ENCODE results near the gene RNF126.
A peak's percentile ranks its signal among the peaks of the same experiment; 100 is the strongest.

RNF126 gene

DNA sequence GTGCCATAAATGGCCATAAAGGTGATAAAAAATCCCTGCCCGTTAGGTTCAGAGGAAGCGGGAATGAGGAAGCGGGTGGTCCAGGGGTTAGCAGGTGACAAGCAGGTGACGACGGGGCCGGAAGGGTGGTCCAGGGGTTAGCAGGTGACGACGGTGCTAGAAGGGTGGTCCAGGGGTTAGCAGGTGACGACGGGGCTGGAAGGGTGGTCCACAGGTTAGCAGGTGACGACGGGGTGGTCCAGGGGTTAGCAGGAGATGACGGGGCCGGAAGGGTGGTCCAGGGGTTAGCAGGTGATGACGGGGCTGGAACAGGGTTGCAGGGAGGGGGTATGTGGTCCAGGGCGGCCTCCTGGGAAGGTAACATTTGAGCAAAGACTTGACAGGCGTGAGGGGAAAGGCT, 26.0 kb upstream of the RNF126 start:
- peaks cover 0 to 4% of the 10 kb centered on the region in 2 donors for H3K9me3 ChIP-seq (replicated peaks in 1 of 2; ENCODE audit: control insufficient read depth in 2 of 2, insufficient read depth in 1 of 2, low read depth in 1 of 2, low read length in 2 of 2)
- H2BK15ac ChIP-seq (ENCODE audit: low read length): peak overlapping the region; percentile 67
- H2AK5ac ChIP-seq (ENCODE audit: low read depth, low read length): peak overlapping the region; percentile 84
- H4K91ac ChIP-seq (ENCODE audit: low read depth, low read length, poor library complexity): no peak overlapping the region
- WGBS, 2 donors (ENCODE audit: extremely low coverage in 2 of 2, insufficient read length in 2 of 2, insufficient replicate concordance in 1 of 2): no CpG with 5 or more reads among the region's 17 CpGs
- no peak overlapping the region for H3K27ac ChIP-seq (replicated peaks; ENCODE audit: low read length)
- no peak overlapping the region for H3K4me2 ChIP-seq (ENCODE audit: insufficient read depth, low read length, poor library complexity, severe bottlenecking)
- H3K18ac ChIP-seq (ENCODE audit: low read length): no peak overlapping the region
- H3K14ac ChIP-seq (ENCODE audit: low read length): no peak overlapping the region
- H3K27me3 ChIP-seq (ENCODE audit: control insufficient read depth in 3 of 3, insufficient read depth in 3 of 3, low read depth in 1 of 3, low read length in 3 of 3): no peaks in the 10 kb centered on the region
- H3K4me1 ChIP-seq (ENCODE audit: control insufficient read depth in 2 of 2, insufficient read depth in 1 of 2, low read depth in 1 of 2, low read length in 2 of 2): no peaks in the 10 kb centered on the region
- no peak overlapping the region for H2BK5ac ChIP-seq (ENCODE audit: low read length)
- no peak overlapping the region for H3K9ac ChIP-seq (ENCODE audit: low read depth, low read length, poor library complexity)
- H3K36me3 ChIP-seq (replicated peaks in 1 of 2; ENCODE audit: control insufficient read depth in 2 of 2, insufficient read depth in 2 of 2, low read length in 2 of 2): no peaks in the 10 kb centered on the region
- no peak for DNase-seq (ENCODE audit: low spot score)
- H4K8ac ChIP-seq (ENCODE audit: low read depth, low read length): no peak overlapping the region
- no peak overlapping the region for H2BK12ac ChIP-seq (ENCODE audit: low read length)
- H3K4ac ChIP-seq (ENCODE audit: low read length): no peak overlapping the region
- no peak overlapping the region for H2AFZ ChIP-seq (ENCODE audit: low read length)
- H3K4me3 ChIP-seq (ENCODE audit: low read length in 2 of 2): no peak overlapping the region
- H3K23ac ChIP-seq (ENCODE audit: low read depth, low read length, poor library complexity): peak overlapping the region; percentile 73
- H2BK120ac ChIP-seq (ENCODE audit: low read depth, low read length): no peak overlapping the region
- H3K79me1 ChIP-seq (ENCODE audit: low read depth, low read length): no peaks in the 10 kb centered on the region

GRCh38 chr19:688214-688613, 25.2 kb upstream of the RNF126 start:
- no peak overlapping the region for H2BK15ac ChIP-seq (ENCODE audit: low read length)

GRCh38 chr19:687569-688166, 24.7 kb upstream of the RNF126 start:
- Histone ChIP-seq H3K14ac (ENCODE audit: low read length) (peak overlapping the region; percentile 9), H3K27ac (replicated peaks; ENCODE audit: low read length) (no peak overlapping the region), H3K27me3 (ENCODE audit: control insufficient read depth in 3 of 3, insufficient read depth in 3 of 3, low read depth in 1 of 3, low read length in 3 of 3) (no peaks in the 10 kb centered on the region), H2AFZ (ENCODE audit: low read length) (no peak overlapping the region), H3K23ac (ENCODE audit: low read depth, low read length, poor library complexity) (no peak overlapping the region), H3K18ac (ENCODE audit: low read length) (peak overlapping the region; percentile 27), H3K4me2 (ENCODE audit: insufficient read depth, low read length, poor library complexity, severe bottlenecking) (no peak overlapping the region), H2BK120ac (ENCODE audit: low read depth, low read length) (no peak overlapping the region), H3K36me3 (replicated peaks in 1 of 2; ENCODE audit: control insufficient read depth in 2 of 2, insufficient read depth in 2 of 2, low read length in 2 of 2) (no peaks in the 10 kb centered on the region), H4K91ac (ENCODE audit: low read depth, low read length, poor library complexity) (no peak overlapping the region), H3K9ac (ENCODE audit: low read depth, low read length, poor library complexity) (no peak overlapping the region), H3K79me1 (ENCODE audit: low read depth, low read length) (no peaks in the 10 kb centered on the region), H2BK15ac (ENCODE audit: low read length) (no peak overlapping the region), H2BK12ac (ENCODE audit: low read length) (no peak overlapping the region), H4K8ac (ENCODE audit: low read depth, low read length) (no peak overlapping the region), H3K4ac (ENCODE audit: low read length) (no peak overlapping the region), H3K4me1 (ENCODE audit: control insufficient read depth in 2 of 2, insufficient read depth in 1 of 2, low read depth in 1 of 2, low read length in 2 of 2) (no peaks in the 10 kb centered on the region), H3K4me3 (ENCODE audit: low read length in 2 of 2) (no peak overlapping the region), H2BK5ac (ENCODE audit: low read length) (peak overlapping the region; percentile 66), H3K9me3 (replicated peaks in 1 of 2; ENCODE audit: control insufficient read depth in 2 of 2, insufficient read depth in 1 of 2, low read depth in 1 of 2, low read length in 2 of 2) (peaks cover 0 to 4% of the 10 kb centered on the region in 2 donors), H2AK5ac (ENCODE audit: low read depth, low read length) (no peak overlapping the region)
- no CpG with 5 or more reads among the region's 11 CpGs for WGBS, 2 donors (ENCODE audit: extremely low coverage in 2 of 2, insufficient read length in 2 of 2, insufficient replicate concordance in 1 of 2)
- no peak for DNase-seq (ENCODE audit: low spot score)

More at GRCh38 chr19:688214-688613, 25.2 kb upstream of the RNF126 start:
- Histone ChIP-seq H4K8ac (ENCODE audit: low read depth, low read length) (no peak overlapping the region), H2BK5ac (ENCODE audit: low read length) (no peak overlapping the region), H3K9me3 (replicated peaks in 1 of 2; ENCODE audit: control insufficient read depth in 2 of 2, insufficient read depth in 1 of 2, low read depth in 1 of 2, low read length in 2 of 2) (peaks cover 0 to 4% of the 10 kb centered on the region in 2 donors), H3K4me1 (ENCODE audit: control insufficient read depth in 2 of 2, insufficient read depth in 1 of 2, low read depth in 1 of 2, low read length in 2 of 2) (no peaks in the 10 kb centered on the region), H3K27me3 (ENCODE audit: control insufficient read depth in 3 of 3, insufficient read depth in 3 of 3, low read depth in 1 of 3, low read length in 3 of 3) (no peaks in the 10 kb centered on the region), H2AFZ (ENCODE audit: low read length) (no peak overlapping the region), H3K14ac (ENCODE audit: low read length) (no peak overlapping the region), H3K9ac (ENCODE audit: low read depth, low read length, poor library complexity) (no peak overlapping the region), H3K36me3 (replicated peaks in 1 of 2; ENCODE audit: control insufficient read depth in 2 of 2, insufficient read depth in 2 of 2, low read length in 2 of 2) (no peaks in the 10 kb centered on the region), H2AK5ac (ENCODE audit: low read depth, low read length) (no peak overlapping the region), H3K4me2 (ENCODE audit: insufficient read depth, low read length, poor library complexity, severe bottlenecking) (no peak overlapping the region), H3K23ac (ENCODE audit: low read depth, low read length, poor library complexity) (no peak overlapping the region), H2BK120ac (ENCODE audit: low read depth, low read length) (no peak overlapping the region), H3K27ac (replicated peaks; ENCODE audit: low read length) (no peak overlapping the region), H3K18ac (ENCODE audit: low read length) (no peak overlapping the region), H4K91ac (ENCODE audit: low read depth, low read length, poor library complexity) (no peak overlapping the region), H3K79me1 (ENCODE audit: low read depth, low read length) (no peaks in the 10 kb centered on the region), H3K4ac (ENCODE audit: low read length) (no peak overlapping the region), H2BK12ac (ENCODE audit: low read length) (no peak overlapping the region), H3K4me3 (ENCODE audit: low read length in 2 of 2) (no peak overlapping the region)
- no CpG with 5 or more reads among the region's 15 CpGs for WGBS, 2 donors (ENCODE audit: extremely low coverage in 2 of 2, insufficient read length in 2 of 2, insufficient replicate concordance in 1 of 2)
- no peak for DNase-seq (ENCODE audit: low spot score)

GRCh38 chr19:686589-687297, 23.7 kb upstream of the RNF126 start:
- H3K9ac ChIP-seq (ENCODE audit: low read depth, low read length, poor library complexity): peak overlapping the region; percentile 64
- peak overlapping the region; percentile 27 for H3K18ac ChIP-seq (ENCODE audit: low read length)
- H2BK5ac ChIP-seq (ENCODE audit: low read length): peak overlapping the region; percentile 66
- no peak overlapping the region for H3K23ac ChIP-seq (ENCODE audit: low read depth, low read length, poor library complexity)
- no peak overlapping the region for H2BK15ac ChIP-seq (ENCODE audit: low read length)
- no peak overlapping the region for H3K4me2 ChIP-seq (ENCODE audit: insufficient read depth, low read length, poor library complexity, severe bottlenecking)
- no CpG with 5 or more reads among the region's 17 CpGs for WGBS, 2 donors (ENCODE audit: extremely low coverage in 2 of 2, insufficient read length in 2 of 2, insufficient replicate concordance in 1 of 2)
- peak overlapping the region; percentile 96 for H2AK5ac ChIP-seq (ENCODE audit: low read depth, low read length)
- H2AFZ ChIP-seq (ENCODE audit: low read length): no peak overlapping the region
- H3K36me3 ChIP-seq (replicated peaks in 1 of 2; ENCODE audit: control insufficient read depth in 2 of 2, insufficient read depth in 2 of 2, low read length in 2 of 2): no peaks in the 10 kb centered on the region
- H3K9me3 ChIP-seq (replicated peaks in 1 of 2; ENCODE audit: control insufficient read depth in 2 of 2, insufficient read depth in 1 of 2, low read depth in 1 of 2, low read length in 2 of 2): peaks cover 0 to 4% of the 10 kb centered on the region in 2 donors
- H3K14ac ChIP-seq (ENCODE audit: low read length): peak overlapping the region; percentile 38
- H3K4me3 ChIP-seq (ENCODE audit: low read length in 2 of 2): no peak overlapping the region
- no peak overlapping the region for H2BK120ac ChIP-seq (ENCODE audit: low read depth, low read length)
- no peaks in the 10 kb centered on the region for H3K4me1 ChIP-seq (ENCODE audit: control insufficient read depth in 2 of 2, insufficient read depth in 1 of 2, low read depth in 1 of 2, low read length in 2 of 2)
- H4K91ac ChIP-seq (ENCODE audit: low read depth, low read length, poor library complexity): no peak overlapping the region
- no peak overlapping the region for H4K8ac ChIP-seq (ENCODE audit: low read depth, low read length)
- H3K79me1 ChIP-seq (ENCODE audit: low read depth, low read length): no peaks in the 10 kb centered on the region
- no peak overlapping the region for H3K27ac ChIP-seq (replicated peaks; ENCODE audit: low read length)
- no peaks in the 10 kb centered on the region for H3K27me3 ChIP-seq (ENCODE audit: control insufficient read depth in 3 of 3, insufficient read depth in 3 of 3, low read depth in 1 of 3, low read length in 3 of 3)
- DNase-seq (ENCODE audit: low spot score): no peak
- no peak overlapping the region for H3K4ac ChIP-seq (ENCODE audit: low read length)
- H2BK12ac ChIP-seq (ENCODE audit: low read length): peak overlapping the region; percentile 58
